Measurements from ENCODE around the gene PREX1.
"Not testable (repeated sequence)": the region's sequence is repeated elsewhere in the genome, so short reads cannot be mapped to it uniquely, and the experiment has no call there.

The PREX1 gene, protein sequence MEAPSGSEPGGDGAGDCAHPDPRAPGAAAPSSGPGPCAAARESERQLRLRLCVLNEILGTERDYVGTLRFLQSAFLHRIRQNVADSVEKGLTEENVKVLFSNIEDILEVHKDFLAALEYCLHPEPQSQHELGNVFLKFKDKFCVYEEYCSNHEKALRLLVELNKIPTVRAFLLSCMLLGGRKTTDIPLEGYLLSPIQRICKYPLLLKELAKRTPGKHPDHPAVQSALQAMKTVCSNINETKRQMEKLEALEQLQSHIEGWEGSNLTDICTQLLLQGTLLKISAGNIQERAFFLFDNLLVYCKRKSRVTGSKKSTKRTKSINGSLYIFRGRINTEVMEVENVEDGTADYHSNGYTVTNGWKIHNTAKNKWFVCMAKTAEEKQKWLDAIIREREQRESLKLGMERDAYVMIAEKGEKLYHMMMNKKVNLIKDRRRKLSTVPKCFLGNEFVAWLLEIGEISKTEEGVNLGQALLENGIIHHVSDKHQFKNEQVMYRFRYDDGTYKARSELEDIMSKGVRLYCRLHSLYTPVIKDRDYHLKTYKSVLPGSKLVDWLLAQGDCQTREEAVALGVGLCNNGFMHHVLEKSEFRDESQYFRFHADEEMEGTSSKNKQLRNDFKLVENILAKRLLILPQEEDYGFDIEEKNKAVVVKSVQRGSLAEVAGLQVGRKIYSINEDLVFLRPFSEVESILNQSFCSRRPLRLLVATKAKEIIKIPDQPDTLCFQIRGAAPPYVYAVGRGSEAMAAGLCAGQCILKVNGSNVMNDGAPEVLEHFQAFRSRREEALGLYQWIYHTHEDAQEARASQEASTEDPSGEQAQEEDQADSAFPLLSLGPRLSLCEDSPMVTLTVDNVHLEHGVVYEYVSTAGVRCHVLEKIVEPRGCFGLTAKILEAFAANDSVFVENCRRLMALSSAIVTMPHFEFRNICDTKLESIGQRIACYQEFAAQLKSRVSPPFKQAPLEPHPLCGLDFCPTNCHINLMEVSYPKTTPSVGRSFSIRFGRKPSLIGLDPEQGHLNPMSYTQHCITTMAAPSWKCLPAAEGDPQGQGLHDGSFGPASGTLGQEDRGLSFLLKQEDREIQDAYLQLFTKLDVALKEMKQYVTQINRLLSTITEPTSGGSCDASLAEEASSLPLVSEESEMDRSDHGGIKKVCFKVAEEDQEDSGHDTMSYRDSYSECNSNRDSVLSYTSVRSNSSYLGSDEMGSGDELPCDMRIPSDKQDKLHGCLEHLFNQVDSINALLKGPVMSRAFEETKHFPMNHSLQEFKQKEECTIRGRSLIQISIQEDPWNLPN (N-terminal part only)

DNA sequence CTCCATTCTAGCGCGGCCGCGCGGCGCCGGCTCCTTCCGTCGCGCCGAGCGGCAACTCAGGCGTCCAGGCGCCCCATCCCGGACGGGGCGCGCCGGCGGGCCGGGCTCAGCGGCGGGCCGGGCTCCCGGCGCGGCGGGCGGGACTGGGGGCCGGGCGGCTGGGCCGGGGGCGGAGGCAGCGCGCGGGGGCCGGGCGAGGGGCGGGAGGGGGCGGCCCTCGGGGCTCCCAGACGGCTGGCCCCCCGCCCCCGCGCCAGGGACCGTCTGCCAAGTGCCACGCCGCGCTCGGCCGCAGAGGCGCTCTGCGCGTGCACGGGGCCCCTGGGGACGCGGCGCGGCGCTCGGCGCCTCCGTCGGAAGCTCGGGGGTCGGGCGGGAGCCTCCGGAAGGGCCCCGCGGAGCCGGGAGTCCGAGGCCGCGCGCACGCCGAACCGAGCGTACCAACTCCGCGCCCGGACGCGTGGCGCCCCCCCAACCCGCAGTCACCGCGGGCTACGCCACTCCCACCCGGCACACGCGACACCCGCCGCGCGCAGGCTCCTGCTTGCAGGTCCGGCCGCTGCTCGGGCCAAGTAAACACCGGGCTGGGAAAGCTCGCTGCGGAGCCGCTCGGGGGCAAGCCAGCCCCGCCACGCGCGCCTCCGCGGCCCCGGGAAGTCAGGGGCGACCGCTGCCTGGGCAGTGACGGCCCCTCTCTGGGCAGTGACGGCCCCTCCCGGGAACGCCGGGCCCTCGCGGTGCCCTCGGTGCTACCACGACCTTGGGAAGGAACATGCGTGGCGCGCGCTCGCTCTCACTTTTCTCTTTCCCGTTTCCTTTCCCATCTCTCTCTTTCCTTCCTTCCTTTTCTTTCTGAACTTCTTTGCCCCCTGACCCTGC lies at the start of gene PREX1:
Gene PREX1, minus strand, starts transcription at position 145 of the 879 bp plus-strand sequence. Its CDS starts 139 bp downstream, at position 6.
- DNase-seq, result peak in 48 of 56 donors; percentile 32 to 97 (median 79)

- peak in 7 of 56 donors; percentile 10 to 68 (median 19) for DNase-seq
Measured at GRCh38 chr20:48877304-48877703, 49.5 kb upstream of the PREX1 start.

DNA sequence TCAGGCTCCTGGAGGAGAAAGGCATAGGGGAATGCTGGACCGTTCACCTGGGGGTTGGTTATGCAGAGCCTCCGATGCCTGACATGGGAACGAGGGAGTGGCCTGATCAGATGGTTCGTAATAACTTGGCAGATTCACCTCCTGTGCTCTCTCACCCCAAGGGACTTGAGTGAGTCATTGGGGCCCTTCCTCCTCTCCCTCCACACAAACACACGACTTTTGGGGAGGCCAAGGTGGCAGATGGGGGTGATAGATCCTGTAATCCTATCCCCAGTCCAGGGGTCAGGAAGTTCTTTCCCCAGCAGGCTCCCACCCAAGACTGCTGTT lies 48.1 kb upstream of the PREX1 start:
- no peak for DNase-seq

DNA sequence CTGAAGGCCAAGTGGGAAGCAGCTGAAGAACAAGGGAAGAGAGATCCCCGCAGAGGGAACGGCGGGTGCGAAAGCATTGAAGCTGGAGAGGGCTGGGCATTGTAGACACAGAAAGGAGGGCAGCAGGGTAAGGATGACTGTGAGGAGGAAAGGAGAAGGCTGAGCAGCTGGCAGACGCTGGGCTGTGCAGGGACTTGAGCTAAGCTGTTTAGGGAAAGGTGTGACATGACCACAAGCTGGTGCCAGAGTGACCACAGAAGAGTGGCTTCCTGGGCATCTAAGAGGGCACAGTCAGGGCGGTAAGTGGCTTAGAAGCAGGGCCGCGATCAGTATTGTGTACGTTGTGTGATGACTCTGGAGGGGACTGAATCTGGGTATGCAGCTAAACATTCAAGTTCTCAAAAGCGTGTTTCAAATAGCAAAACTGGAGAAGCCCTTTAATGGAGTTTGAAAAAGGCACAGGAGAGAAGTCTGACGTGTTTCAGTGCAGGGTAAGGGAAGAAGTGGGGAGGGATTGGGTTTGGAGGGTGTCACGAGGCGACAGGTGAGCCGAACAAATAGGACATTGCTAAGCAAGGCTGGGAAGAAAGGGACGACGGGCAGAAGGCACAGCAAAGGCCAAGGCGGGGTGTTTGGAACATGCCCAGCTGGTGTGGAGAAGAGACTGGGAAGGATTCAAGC lies 47.6 kb upstream of the PREX1 start:
- DNase-seq, result no peak

DNA sequence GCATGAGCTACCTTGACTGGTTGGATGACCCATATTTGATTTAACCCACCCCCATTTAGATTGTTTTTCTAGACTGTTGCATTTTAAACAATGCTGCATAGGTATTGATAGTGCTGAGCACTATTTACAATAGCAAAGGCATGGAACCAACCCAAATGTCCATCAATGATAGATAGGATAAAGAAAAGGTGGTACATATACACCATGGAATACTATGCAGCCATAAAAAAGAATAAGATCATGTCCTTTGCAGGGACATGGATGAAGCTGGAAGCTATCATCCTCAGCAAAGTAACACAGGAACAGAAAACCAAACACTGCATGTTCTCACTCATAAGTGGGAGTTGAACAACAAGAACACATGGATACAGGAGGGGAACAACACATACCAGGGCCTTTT lies 41.6 kb upstream of the PREX1 start:
- DNase-seq, result not testable (repeated sequence)

- DNase-seq, result no peak
Measured at GRCh38 chr20:48866936-48867335, 39.1 kb upstream of the PREX1 start.

DNA sequence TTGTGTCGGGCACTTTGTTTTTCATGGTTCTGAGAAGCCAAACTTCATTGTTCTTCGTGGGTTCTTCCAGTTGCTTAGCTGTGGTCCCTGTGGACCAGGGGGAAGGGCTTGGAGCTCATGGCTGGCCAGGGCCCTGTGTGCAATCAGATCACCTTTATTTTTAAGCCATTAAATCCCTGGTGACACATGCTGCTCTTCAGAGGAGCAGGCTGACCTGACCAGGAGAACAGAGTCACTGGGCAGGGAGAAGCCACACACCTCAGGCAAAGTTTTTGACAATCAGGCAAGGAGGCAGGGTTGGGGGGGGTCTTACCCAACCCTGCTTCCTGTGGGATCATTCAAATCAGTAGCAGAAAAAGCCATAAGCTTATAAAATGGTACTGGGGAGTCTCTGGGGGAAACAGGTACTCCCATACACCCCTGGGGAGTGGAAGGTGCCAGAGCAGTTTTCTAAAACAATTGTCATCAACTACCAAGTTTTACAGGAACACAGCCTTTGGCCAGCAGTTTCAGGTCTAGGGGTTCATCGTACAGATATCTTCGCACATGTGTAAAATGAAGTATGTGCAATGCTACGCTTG lies 37.0 kb upstream of the PREX1 start:
- DNase-seq, result no peak

- DNase-seq, result no peak
Measured at GRCh38 chr20:48864254-48864653, 36.5 kb upstream of the PREX1 start.

GRCh38 chr20:48862279-48862678 lies 34.5 kb upstream of the PREX1 start:
- DNase-seq, result no peak

GRCh38 chr20:48861444-48861843 lies 33.6 kb upstream of the PREX1 start:
- DNase-seq, result no peak

- peak in 3 of 56 donors; percentile 3 to 32 (median 28) for DNase-seq
Measured at GRCh38 chr20:48858075-48858790, 30.4 kb upstream of the PREX1 start.

DNA sequence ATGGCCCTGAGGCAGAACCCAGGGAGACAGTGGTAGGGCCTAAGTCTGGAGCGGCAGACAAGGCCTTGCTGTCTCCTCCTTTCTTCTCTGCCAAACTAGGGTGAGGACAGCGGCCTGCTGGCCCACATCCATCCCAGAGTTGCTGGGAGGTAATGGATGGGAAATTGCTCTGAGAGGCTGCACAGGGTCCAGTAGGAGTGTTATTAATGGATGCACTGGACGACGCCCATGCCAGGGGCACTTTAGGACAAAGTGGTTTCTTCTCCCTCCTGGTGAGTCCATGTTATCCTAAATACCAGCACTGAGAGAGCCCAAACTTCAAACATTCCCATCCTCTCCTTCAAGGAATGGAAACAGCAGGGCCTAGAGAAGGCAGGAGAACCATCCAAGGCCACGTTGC lies 28.3 kb upstream of the PREX1 start:
- DNase-seq, result no peak

GRCh38 chr20:48855046-48855445 lies 27.2 kb upstream of the PREX1 start:
- DNase-seq, result no peak

DNA sequence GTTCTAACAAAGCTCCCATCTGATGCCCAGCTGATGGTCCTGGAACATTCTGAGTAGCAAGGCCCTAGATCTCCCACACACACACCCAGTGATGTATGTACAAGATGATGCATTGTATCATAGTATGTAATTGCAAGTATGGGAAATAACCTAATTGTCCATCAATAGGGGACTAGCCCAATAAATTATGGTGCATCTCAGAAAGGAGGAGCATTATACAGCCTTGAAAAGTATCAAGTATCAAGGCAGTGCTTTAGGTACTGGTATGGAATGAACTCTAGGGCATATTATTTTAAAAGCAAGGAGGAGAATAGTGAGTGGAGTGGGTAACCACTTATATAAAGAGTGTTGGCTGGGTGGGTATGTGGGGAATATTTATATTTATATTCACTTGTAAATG lies 24.8 kb upstream of the PREX1 start:
- no peak for DNase-seq

GRCh38 chr20:48851579-48851978 lies 23.8 kb upstream of the PREX1 start:
- DNase-seq, result no peak

DNA sequence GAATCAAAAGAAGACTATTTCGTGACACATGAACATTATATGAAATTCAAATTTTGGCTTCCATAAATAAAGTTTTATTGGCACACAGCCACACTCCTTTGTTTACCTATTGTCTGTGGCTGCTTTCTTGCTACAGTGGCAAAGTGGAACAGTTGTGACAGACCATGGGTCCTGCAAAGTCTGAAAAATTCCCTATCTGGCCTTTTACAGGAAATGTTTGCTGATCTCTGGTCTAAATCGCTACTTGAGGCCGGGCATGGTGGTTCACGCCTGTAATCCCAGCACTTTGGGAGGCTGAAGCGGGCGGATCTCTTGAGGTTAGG lies 23.1 kb upstream of the PREX1 start:
- no peak for DNase-seq

DNA sequence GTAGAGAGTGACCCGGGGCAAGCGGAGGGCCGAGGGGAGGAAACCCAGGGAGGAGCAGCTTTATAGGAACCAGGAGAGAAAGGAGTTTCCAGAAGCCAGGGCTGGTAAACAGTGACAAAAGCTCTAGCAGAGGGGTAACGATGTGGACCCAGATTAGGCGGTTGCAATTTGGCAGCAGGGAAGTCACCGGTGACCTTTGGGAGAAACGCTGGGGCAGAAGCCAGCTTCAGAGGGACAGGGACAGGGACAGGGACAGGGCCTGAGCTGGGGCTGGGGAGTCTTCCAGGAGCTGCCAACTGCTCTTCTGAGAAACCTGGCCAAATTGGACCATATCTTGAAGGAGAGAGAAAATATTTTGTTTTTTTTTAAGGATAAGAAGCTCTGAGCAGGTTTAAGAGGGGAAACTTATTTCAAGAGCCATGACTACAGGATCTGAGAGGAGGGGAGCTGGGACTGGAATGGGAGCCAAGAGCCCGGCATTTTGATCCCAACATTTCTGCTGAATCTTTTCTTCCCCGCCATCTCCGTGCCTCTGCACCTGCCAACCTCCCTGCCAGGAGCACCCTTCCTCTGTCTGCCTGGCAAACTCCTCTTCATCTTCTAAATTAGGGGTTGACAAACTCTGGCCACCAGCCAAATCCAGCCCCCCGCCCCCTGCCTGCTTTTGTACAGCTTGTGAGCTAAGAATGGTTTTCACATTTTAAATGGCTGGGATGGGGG lies 22.6 kb upstream of the PREX1 start:
- DNase-seq, result peak in 2 of 56 donors; percentile 10 to 29

- DNase-seq, result no peak
Measured at GRCh38 chr20:48849779-48850178, 22.0 kb upstream of the PREX1 start.
